ENCODE measurements around the gene DGLUCY.

DNA sequence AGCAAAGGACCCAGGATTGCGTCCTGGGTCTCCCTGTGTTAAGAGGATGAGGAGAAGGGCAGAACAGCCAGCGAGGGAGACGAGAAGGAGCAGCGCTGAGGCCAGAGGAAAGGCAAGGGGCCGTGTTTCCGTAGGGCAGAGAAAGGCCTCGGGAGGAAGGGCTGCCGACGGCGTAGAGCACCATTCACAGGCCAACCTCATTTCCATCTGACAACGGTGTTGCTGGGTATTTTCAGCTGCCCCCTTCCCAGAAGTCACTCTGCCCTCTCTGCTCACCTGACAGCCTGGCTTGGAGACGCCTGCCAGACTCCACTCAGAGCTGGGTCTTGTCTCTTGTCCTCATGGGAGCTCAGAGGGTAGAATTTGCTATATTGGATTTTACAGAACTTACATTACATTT is 79.2 kb downstream of the DGLUCY start:
- TF ChIP-seq CTCF (CRISPR knock-in tag; IDR thresholded peaks at IDR 0.05) (no peak), KAT7 (CRISPR knock-in tag; IDR thresholded peaks at IDR 0.05; ENCODE audit: borderline replicate concordance) (no peak), ZNF121 (CRISPR knock-in tag; IDR thresholded peaks at IDR 0.05) (no peak), MAFK (conservative IDR thresholded peaks at IDR 0.05 in 1 of 2, IDR thresholded peaks at IDR 0.05 in 1 of 2; ENCODE audit: low read length in 2 of 2) (no peak), POLR2A (IDR thresholded peaks at IDR 0.05; ENCODE audit: insufficient read depth in 1 of 2, low read depth in 2 of 2, low read length in 2 of 2) (no peak), SP2 (CRISPR knock-in tag; IDR thresholded peaks at IDR 0.05) (no peak), KDM2A (CRISPR knock-in tag; IDR thresholded peaks at IDR 0.05; ENCODE audit: borderline replicate concordance, low read depth) (no peak), NBN (conservative IDR thresholded peaks at IDR 0.05) (no peak), HMGXB4 (CRISPR knock-in tag; IDR thresholded peaks at IDR 0.05; ENCODE audit: borderline replicate concordance in 1 of 2, low read depth in 1 of 2) (no peak), TAF1 (CRISPR knock-in tag; IDR thresholded peaks at IDR 0.05) (no peak), RELA (CRISPR knock-in tag; IDR thresholded peaks at IDR 0.05) (no peak), NFKBIZ (CRISPR knock-in tag; IDR thresholded peaks at IDR 0.05) (no peak), CHD2 (IDR thresholded peaks at IDR 0.05; ENCODE audit: low read depth, low read length) (no peak), ZSCAN29 (CRISPR knock-in tag; conservative IDR thresholded peaks at IDR 0.05) (no peak)

Measured in HepG2 (cell line).